ENCODE measurements around the gene UMODL1. TPM values are rescaled to one million over a fixed set of nuclear protein-coding genes. Genes with fewer than 3 reads are reported as not detected.

UMODL1 gene
- polyA plus RNA-seq, 3 donors = not detected

DNA sequence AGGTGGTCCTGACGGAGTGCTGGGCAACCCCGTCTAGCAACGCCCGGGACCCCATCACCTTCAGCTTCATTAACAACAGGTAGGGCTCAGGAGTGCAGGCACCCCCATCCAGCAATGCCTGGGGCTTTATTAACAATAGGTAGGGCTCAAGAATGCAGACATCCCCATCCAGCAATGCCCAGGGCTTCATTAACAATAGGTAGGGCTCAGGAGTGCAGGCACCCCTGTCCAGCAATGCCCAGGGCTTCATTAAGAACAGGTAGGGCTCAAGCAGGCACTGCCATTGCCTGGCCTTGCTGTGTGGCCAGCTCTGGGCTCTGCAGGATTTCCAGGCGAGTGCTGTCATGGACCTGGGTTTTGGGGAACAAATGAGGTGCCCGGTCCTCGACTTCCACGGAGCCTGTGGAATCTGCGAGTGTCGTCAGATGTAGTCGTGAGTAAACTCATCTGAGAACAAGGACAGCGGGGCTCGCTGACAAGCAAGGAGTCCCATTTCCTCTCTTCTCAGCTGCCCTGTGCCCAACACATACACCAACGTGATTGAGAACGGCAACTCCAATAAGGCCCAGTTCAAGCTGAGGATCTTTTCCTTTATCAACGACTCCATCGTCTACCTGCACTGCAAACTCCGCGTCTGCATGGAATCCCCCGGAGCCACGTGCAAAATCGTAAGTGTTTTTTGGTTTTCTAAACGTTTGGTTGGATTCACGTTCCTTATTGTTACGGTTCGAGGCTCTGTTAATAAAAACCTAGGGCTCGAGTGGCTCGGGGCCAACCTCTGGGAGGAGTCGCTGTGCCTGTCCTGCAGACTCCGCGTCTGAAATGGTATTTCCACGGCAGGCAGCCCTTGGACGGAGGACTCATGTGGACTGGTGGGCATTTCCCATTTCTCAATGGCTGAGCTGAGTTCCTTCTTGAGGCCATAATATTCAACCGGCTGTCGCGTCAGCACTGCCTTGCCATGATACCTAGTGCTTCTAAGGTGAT lies 56.3 kb downstream of the UMODL1 start:
- no peak for TF ChIP-seq CTCF (IDR thresholded peaks at IDR 0.05)
- H3K9me3 ChIP-seq (replicated peaks in 1 of 2; ENCODE audit: control insufficient read depth in 1 of 2, insufficient read depth in 1 of 2, low read length in 2 of 2) = no peaks in the 10 kb centered on the region
- WGBS (ENCODE audit: insufficient coverage) = 83% methylated on average over 33 of the region's 36 CpGs
- intact Hi-C loops (cut with micrococcal nuclease) = no loop called here
- Mint-ChIP-seq H3K27ac (no peak overlapping the region), H3K36me3 (no peaks in the 10 kb centered on the region), H3K4me3 (no peak overlapping the region), H3K9me3 (no peaks in the 10 kb centered on the region), H3K4me1 (peaks cover 19% of the 10 kb centered on the region), H3K27me3 (ENCODE audit: low read depth in 3 of 3) (peaks cover 2 to 13% (median 6%) of the 10 kb centered on the region in 3 donors)
- no peak overlapping the region for H3K27ac ChIP-seq (ENCODE audit: low read depth in 1 of 2, low read length in 2 of 2)
- no peaks in the 10 kb centered on the region for H3K36me3 ChIP-seq (replicated peaks in 1 of 2; ENCODE audit: control insufficient read depth in 1 of 2, insufficient read depth in 2 of 2, low read length in 2 of 2)
- no peaks in the 10 kb centered on the region for H3K27me3 ChIP-seq (ENCODE audit: control insufficient read depth in 2 of 2, insufficient read depth in 2 of 2, low read length in 2 of 2)
- H3K9ac ChIP-seq (ENCODE audit: insufficient read depth, low read length, poor library complexity, severe bottlenecking) = no peak overlapping the region
- no peak overlapping the region for H2AFZ ChIP-seq (ENCODE audit: insufficient read depth, low read depth, low read length, poor library complexity, severe bottlenecking)
- H3K79me2 ChIP-seq (ENCODE audit: insufficient read depth, low read length) = no peaks in the 10 kb centered on the region
- H3K4me3 ChIP-seq (replicated peaks in 1 of 3; ENCODE audit: low read depth in 2 of 3, low read length in 3 of 3) = no peak overlapping the region
- H3K4me2 ChIP-seq (replicated peaks; ENCODE audit: extremely low read depth, low read length, poor library complexity, severe bottlenecking) = no peak overlapping the region
- peaks cover 20 to 23% of the 10 kb centered on the region in 2 donors for H3K4me1 ChIP-seq (ENCODE audit: control insufficient read depth in 1 of 2, insufficient read depth in 2 of 2, low read length in 2 of 2)
- no peaks in the 10 kb centered on the region for H4K20me1 ChIP-seq (ENCODE audit: insufficient read depth, low read length)
- peak in 1 of 3 donors; percentile 34 for DNase-seq

DNA sequence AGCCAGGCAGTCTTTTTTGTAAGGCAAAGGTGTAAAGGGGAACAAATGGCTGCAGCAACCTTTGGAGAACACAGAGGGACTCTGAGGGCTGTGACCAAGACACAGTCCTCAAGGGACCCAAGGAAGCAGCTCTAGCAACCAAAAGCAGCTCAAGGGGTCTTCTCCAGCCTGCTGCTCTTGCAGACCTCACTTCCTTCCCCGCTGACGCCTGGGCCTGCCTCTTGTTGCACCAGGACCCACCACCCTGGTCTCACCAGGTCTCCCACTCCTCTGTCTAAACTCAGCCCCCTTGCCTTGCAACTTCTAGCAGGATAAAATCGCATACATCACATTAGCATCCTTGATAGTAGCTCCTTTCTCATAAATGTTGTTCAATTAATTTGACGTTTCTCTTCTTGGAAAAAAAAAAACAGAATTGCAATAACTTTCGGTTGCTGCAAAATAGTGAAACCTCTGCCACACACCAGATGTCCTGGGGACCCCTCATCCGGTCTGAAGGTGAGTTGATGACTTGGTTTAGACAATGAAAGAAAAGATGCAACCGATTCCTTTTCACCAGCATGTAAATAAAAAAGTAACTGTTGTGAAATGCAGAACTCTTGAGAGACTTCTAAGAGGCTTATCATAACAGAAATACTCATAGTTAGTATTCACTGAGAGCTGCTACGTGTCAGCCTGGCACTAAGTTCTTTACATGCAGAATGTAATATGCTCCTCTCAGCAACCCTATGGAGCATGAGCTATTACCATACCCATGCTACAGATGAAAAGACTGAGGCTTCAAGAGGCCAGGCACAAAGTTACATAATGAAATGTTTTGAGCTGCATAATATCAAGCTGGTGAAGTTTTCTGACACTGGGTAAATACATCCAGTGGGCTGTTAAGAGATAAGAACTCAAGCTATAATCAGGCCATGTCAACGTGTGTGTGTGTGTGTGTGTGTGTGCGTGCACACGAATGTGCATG lies 58.5 kb downstream of the UMODL1 start:
- H3K27me3 Mint-ChIP-seq (ENCODE audit: low read depth in 3 of 3) = peaks cover 2 to 10% (median 5%) of the 10 kb centered on the region in 3 donors
- peaks cover 19% of the 10 kb centered on the region for H3K4me1 Mint-ChIP-seq
- H3K9ac ChIP-seq (ENCODE audit: insufficient read depth, low read length, poor library complexity, severe bottlenecking) = no peak overlapping the region
- no peak overlapping the region for H3K4me2 ChIP-seq (replicated peaks; ENCODE audit: extremely low read depth, low read length, poor library complexity, severe bottlenecking)
- intact Hi-C loops (cut with micrococcal nuclease) = no loop called here
- H3K27ac ChIP-seq (ENCODE audit: low read depth in 1 of 2, low read length in 2 of 2) = no peak overlapping the region
- H3K9me3 Mint-ChIP-seq = no peaks in the 10 kb centered on the region
- no peaks in the 10 kb centered on the region for H3K27me3 ChIP-seq (ENCODE audit: control insufficient read depth in 2 of 2, insufficient read depth in 2 of 2, low read length in 2 of 2)
- no peak overlapping the region for H2AFZ ChIP-seq (ENCODE audit: insufficient read depth, low read depth, low read length, poor library complexity, severe bottlenecking)
- H3K36me3 Mint-ChIP-seq = no peaks in the 10 kb centered on the region
- H3K4me3 Mint-ChIP-seq = no peak overlapping the region
- no peak for DNase-seq
- no peaks in the 10 kb centered on the region for H4K20me1 ChIP-seq (ENCODE audit: insufficient read depth, low read length)
- no peak for TF ChIP-seq CTCF (IDR thresholded peaks at IDR 0.05)
- no peaks in the 10 kb centered on the region for H3K79me2 ChIP-seq (ENCODE audit: insufficient read depth, low read length)
- peaks cover 20 to 23% of the 10 kb centered on the region in 2 donors for H3K4me1 ChIP-seq (ENCODE audit: control insufficient read depth in 1 of 2, insufficient read depth in 2 of 2, low read length in 2 of 2)
- 61% methylated on average over 4 of the region's 11 CpGs for WGBS (ENCODE audit: insufficient coverage)
- H3K4me3 ChIP-seq (replicated peaks in 1 of 3; ENCODE audit: low read depth in 2 of 3, low read length in 3 of 3) = no peak overlapping the region
- H3K27ac Mint-ChIP-seq = no peak overlapping the region
- H3K9me3 ChIP-seq (replicated peaks in 1 of 2; ENCODE audit: control insufficient read depth in 1 of 2, insufficient read depth in 1 of 2, low read length in 2 of 2) = no peaks in the 10 kb centered on the region
- H3K36me3 ChIP-seq (replicated peaks in 1 of 2; ENCODE audit: control insufficient read depth in 1 of 2, insufficient read depth in 2 of 2, low read length in 2 of 2) = no peaks in the 10 kb centered on the region
